NCI-H146 (cell line): ENCODE data around the gene HBEGF.

Experiments
- DNase-seq: peaks from one replicate; lab custom pipeline; 2025; lab: John Stamatoyannopoulos, UW

Gene HBEGF

GRCh38 chr5:140346348-140347221 lies at the start of gene HBEGF:
TSS of gene HBEGF (minus strand) at chr5:140346603. CDS start at chr5:140346328, 275 bp downstream.
- DNase-seq = peak; percentile 70

DNA sequence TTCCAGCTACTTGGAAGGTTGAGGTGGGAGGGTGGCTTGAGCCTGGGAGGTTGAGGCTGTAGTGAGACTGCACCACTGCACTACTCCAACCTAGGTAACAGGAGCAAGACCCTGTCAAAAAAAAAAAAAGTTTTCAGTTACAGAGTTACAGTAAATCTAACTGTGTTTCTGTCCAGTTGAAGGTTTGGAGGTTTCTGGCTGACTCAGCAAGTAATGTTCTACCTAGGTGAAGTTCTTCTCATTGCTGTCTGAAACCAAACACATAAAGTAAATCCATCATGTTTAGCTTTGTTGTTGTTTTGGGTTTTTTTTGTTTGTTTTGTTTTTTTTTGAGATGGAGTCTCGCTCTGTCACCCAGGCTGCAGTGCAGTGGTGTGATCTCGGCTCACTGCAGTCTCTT lies 47.3 kb upstream of the HBEGF start:
- no peak for DNase-seq

DNA sequence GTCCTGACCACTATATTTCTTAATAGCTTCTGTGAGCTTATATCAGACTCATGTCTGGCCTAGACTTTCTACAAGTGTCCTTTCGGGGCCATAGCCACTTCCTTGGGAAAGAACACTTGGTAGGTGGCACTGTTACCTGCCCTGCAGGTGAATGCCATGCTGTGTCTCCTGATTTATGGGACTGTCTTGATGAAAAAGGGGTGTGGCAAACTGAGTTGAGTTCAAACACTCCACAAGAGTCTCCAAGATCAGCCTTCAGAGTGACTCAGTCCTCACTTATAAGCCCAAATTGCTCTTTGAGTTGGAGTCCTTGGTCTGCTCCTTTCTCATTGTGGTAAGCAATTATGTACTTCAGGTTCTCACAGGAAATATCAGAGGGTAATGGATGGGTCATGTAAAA lies 45.3 kb upstream of the HBEGF start:
- DNase-seq = no peak

- DNase-seq = no peak
These were observed 44.9 kb upstream of the HBEGF start for GRCh38 chr5:140391312-140391711.

DNA sequence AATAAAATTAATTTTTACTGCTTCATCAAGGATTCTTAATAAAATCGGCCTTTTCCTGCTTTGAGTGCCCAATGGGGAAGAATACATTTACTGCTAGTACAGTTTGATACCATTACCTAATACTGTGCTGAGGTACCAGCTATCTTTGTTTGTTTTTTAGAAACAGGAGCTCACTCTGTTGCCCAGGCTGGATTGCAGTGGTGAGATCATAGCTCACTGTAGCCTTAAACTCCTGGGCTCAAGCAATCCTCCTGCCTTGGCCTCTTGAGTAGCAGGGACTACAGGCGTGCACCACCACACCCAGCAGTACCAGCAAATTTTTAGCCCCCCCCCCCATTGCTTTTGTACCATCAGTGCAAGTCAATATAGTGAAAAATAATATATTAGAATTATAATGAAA lies 41.6 kb upstream of the HBEGF start:
- no peak for DNase-seq

DNA sequence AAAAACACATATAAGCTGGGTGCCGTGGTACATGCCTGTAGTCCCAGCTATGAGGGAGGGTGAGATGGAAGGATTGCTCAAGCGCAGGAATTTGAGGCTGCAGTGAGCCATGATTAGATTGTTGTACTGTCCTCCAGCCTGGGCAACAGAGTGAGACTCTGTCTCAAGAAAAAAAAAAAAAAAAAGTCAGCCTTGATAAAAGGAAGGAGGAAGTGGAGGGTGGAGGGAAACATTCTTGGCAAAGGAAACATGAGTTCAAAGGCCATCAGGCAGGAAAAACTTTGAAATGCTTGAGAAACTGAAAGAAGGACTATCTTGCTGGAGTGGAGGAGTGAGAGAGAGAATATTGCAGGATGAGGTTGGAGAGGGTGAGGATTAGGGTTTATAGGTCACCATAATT lies 36.9 kb upstream of the HBEGF start:
- DNase-seq = no peak

DNA sequence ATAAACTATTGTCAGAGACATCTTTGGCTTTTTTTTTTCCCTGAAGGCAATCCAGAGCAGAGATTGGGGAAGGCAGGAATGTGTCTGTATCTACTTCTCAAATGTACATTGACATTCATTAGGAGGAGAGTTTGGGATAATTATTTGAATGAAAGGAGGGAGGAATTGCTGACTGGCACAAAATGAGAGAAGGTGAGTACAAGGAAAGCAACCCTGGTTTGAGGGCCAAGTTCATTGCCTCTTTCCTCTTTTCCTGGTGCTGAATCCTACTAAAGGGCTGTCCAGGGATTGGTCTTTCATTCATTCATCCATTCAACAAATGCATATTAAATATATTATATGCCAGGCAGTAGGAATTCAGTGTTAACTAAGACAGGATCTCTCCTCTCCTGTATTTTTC lies 36.5 kb upstream of the HBEGF start:
- DNase-seq = no peak

GRCh38 chr5:140381972-140382371 lies 35.6 kb upstream of the HBEGF start:
- no peak for DNase-seq

GRCh38 chr5:140381351-140381750 lies 34.9 kb upstream of the HBEGF start:
- no peak for DNase-seq

- DNase-seq = peak; percentile 53
These were observed 26.6 kb upstream of the HBEGF start for GRCh38 chr5:140372971-140373487.

GRCh38 chr5:140371356-140372151 lies 25.2 kb upstream of the HBEGF start:
- no peak for DNase-seq

GRCh38 chr5:140367256-140368013 lies 21.0 kb upstream of the HBEGF start:
- DNase-seq = no peak

GRCh38 chr5:140366589-140367255 lies 20.3 kb upstream of the HBEGF start:
- no peak for DNase-seq

- DNase-seq = no peak
These were observed 19.5 kb upstream of the HBEGF start for GRCh38 chr5:140365941-140366340.

GRCh38 chr5:140365282-140365681 lies 18.9 kb upstream of the HBEGF start:
- DNase-seq = no peak

- DNase-seq = no peak
These were observed 18.0 kb upstream of the HBEGF start for GRCh38 chr5:140364472-140364765.

- DNase-seq = no peak
These were observed 17.4 kb upstream of the HBEGF start for GRCh38 chr5:140363631-140364471.

- peak; percentile 65 for DNase-seq
These were observed 16.6 kb upstream of the HBEGF start for GRCh38 chr5:140362875-140363630.

GRCh38 chr5:140362311-140362710 lies 15.9 kb upstream of the HBEGF start:
- no peak for DNase-seq

DNA sequence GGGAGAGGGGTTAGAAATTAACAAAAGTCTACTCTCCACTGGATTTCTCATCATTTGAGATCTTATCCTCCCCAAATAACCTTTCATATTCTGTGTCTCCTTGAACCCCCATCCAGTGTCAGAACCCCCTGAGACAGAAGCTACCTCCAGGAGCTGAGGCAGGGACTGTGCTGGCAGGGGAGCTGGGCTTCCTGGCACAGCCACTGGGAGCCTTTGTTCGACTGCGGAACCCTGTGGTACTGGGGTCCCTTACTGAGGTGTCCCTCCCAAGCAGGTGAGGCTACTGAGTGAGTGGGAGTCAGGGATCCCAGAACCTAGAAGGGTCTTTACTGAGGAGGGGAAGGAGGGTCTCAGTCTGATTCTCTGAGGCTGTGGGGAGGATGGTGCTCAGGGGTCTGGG lies 15.5 kb upstream of the HBEGF start:
- no peak for DNase-seq
